IPS DF 6.9 (cell line): ENCODE data around the gene SRSF2.
"Not testable (repeated sequence)": the region's sequence is repeated elsewhere in the genome, so short reads cannot be mapped to it uniquely, and the experiment has no call there.

Source experiments
- DNase-seq: peaks from one replicate; pipeline ENCODE4 v3.0.0-alpha.2; 2013; ENCODE audit warnings: low read depth, low spot score
- H3K27ac ChIP-seq: one replicate; pipeline ENCODE4 v1.5.1; 2013; ENCODE audit warnings: low read length, control low read depth
- H3K27me3 ChIP-seq: 2 replicates; pipeline ENCODE4 v1.6.1; 2013; ENCODE audit warnings: mild to moderate bottlenecking, low read length; ENCODE audit not compliant: control insufficient read depth, insufficient read depth
- H3K36me3 ChIP-seq: 2 replicates; pipeline ENCODE4 v1.6.1; 2013; ENCODE audit warnings: low read length; ENCODE audit not compliant: control insufficient read depth, insufficient read depth
- H3K4me1 ChIP-seq: 2 replicates; pipeline ENCODE4 v1.6.1; 2013; ENCODE audit warnings: low read length; ENCODE audit not compliant: control insufficient read depth, insufficient read depth
- H3K4me3 ChIP-seq: 2 replicates; pipeline ENCODE4 v1.5.1; 2013; ENCODE audit warnings: mild to moderate bottlenecking, low read length
- H3K9me3 ChIP-seq: 2 replicates; pipeline ENCODE4 v1.6.1; 2013; ENCODE audit warnings: low read length, inconsistent platforms; ENCODE audit not compliant: control insufficient read depth, insufficient read depth
- WGBS: extraction: QIAGEN DNeasy Blood & Tissue Kit; methylation state at CpG from one replicate; pipeline ENCODE4 v1.1.7; 2013; ENCODE audit warnings: mixed read lengths, missing lambda C conversion rate; ENCODE audit not compliant: insufficient read length, insufficient coverage; 5-methylcytosine and 5-hydroxymethylcytosine counted together

Gene SRSF2

DNA sequence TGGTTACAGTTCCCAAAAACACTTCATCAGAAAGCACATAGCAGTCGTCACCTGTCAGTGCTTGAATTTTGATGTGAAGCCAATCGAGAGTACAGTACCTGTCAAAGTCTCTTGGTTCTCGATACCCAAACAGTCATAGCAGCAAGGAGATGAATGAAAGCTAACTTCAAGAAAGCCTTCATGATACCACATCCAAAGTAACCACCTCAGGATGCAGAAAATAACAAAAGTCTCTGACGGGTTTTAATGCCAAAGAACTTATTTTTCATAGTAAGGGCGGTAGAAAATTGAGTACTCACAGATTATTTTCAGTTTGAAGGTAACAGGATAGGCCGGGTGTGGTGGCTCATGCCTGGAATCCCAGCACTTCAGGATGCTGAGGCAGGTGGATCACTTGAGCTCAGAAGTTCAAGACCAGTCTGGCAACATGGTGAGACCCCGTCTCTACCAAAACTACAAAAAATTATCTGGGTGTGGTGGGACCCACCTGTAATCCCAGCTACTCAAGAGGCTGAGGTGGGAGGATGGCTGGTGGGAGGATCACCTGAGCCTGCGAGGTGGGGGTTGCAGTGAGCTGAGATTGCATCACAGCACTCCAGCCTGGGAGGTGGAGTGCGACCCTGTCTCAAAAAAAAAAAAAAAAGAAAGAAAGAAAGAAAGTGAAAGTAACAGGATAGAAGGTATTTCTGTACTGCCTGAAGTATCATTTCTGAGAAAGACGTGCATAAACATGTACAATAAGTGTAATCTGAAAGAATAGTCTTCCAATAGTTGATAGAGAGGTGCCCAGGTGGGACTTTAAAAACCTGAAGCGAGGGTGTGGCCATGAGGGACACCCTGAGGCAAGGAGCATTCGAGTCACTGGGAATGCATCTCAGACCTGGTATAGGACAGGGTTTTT is 16.2 kb upstream of the SRSF2 start:
- Histone ChIP-seq H3K4me1 (no peaks in the 10 kb centered on the region), H3K27ac (no peak overlapping the region), H3K9me3 (no peaks in the 10 kb centered on the region), H3K36me3 (no peaks in the 10 kb centered on the region), H3K4me3 (no peak overlapping the region), H3K27me3 (no peaks in the 10 kb centered on the region)
- no CpG with 5 or more reads among the region's 12 CpGs for WGBS
- DNase-seq = no peak

DNA sequence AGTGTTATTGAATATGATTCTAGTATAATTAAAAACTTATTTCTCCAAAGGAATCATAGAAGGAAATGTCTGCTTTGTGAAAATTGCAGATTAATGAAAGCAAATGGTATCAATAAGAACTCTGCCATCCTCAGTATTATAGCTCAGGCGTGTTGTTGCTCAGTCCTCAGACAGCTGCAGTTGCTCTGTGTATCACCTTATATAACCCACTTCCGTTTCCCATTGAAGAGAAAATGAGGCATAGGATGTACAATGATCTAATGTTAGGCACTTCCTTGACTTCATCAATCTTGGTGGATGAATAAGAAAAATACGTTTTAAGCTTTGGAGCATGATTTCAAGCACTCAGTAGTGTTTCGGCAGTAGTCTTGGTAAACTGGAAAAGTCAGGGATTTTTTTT is 14.9 kb upstream of the SRSF2 start:
- Histone ChIP-seq H3K4me3 (no peak overlapping the region), H3K27ac (no peak overlapping the region), H3K27me3 (no peaks in the 10 kb centered on the region), H3K9me3 (no peaks in the 10 kb centered on the region), H3K36me3 (no peaks in the 10 kb centered on the region), H3K4me1 (no peaks in the 10 kb centered on the region)
- WGBS = no CpG with 5 or more reads among the region's 4 CpGs
- DNase-seq = no peak

DNA sequence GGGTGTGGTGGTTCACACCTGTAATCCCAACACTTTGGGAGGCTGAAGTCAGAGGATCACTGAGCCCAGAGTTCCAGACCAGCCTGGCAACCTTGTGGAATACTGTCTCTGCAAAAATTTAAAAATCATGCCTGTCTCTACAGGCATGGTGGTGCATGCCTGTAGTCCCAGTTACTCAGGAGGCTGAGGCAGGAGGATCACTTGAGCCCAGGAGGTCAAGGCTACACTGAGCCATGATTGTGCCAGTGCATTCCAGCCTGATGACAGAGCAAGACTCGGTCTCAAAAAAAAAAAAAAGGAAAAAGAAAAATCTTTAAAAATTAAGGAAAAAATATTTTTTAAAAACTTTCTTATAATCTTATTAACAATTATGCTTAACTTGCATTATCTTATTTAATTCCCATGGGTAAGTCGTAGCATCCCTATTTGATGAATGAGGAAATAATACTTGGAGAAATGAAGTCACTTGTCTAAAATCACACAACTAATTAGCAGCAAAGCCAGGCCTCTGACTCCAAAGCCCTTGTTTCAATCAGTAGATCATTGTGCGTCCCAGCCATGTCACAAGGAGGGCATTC is 14.4 kb upstream of the SRSF2 start:
- Histone ChIP-seq H3K27me3 (no peaks in the 10 kb centered on the region), H3K36me3 (no peaks in the 10 kb centered on the region), H3K9me3 (no peaks in the 10 kb centered on the region), H3K27ac (no peak overlapping the region), H3K4me1 (no peaks in the 10 kb centered on the region), H3K4me3 (no peak overlapping the region)
- DNase-seq = no peak
- WGBS = no CpG with 5 or more reads among the region's 3 CpGs

DNA sequence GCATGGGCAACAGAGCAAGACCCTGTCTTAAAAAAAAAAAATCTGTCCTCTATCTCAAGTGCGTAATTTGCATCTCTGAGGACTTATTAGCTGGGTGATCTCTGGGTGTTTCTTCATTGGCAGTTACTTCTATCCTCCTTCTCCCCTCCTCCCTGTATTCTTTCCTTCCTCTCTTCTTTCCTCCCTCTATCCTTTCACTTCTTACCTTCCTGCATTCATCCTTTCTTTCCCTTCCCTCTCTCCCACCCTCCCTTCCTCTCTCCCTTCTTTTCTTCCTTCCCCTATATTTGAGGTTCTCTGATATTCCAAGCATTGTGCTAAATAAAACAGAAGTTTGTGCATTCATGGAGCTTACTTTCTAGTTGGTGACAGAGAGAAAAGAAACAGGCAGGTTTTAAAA is 11.5 kb upstream of the SRSF2 start:
- no peak for DNase-seq
- WGBS = no CpG with 5 or more reads among the region's 1 CpG
- Histone ChIP-seq H3K4me3 (no peak overlapping the region), H3K36me3 (peaks cover 5% of the 10 kb centered on the region; the same call in 1 of the 2 replicates), H3K9me3 (no peaks in the 10 kb centered on the region), H3K27ac (no peak overlapping the region), H3K4me1 (no peaks in the 10 kb centered on the region), H3K27me3 (no peaks in the 10 kb centered on the region)

DNA sequence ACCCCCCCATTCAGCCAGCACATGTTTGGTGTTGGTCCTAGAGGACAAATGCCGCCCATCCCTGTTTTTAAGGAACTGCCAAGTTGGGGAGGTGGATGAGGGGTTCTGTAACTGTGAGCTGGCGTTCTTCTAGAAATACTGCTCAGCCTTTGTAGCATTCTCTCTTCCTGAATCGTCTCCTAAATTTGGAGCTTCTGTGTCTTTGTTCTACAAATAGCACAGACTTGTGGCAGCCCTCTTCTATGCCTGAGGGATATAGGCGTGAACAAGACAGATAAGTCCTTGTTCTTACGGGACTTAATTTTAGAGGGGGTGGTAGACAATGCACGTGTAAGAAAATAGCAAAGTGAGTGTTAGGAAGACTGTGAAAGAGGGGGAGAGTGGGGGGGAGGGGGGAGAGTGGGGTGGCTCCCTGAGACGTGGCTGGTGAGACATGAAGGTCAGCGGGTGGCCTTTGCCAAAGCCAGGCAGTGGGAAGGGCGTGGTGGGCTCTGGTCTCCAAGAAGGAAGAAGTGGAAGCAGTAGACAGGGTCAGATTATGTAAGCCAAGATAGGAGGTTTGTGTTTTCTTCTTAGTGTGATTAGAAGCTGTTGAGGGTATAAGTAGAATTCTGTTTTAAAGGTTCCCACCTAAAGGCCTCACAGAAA is 10.7 kb upstream of the SRSF2 start:
- no peaks in the 10 kb centered on the region for H3K27me3 ChIP-seq
- H3K36me3 ChIP-seq = peaks cover 5% of the 10 kb centered on the region; the same call in 1 of the 2 replicates
- H3K9me3 ChIP-seq = no peaks in the 10 kb centered on the region
- WGBS = no CpG with 5 or more reads among the region's 9 CpGs
- no peaks in the 10 kb centered on the region for H3K4me1 ChIP-seq
- no peak for DNase-seq
- no peak overlapping the region for H3K4me3 ChIP-seq
- H3K27ac ChIP-seq = no peak overlapping the region

DNA sequence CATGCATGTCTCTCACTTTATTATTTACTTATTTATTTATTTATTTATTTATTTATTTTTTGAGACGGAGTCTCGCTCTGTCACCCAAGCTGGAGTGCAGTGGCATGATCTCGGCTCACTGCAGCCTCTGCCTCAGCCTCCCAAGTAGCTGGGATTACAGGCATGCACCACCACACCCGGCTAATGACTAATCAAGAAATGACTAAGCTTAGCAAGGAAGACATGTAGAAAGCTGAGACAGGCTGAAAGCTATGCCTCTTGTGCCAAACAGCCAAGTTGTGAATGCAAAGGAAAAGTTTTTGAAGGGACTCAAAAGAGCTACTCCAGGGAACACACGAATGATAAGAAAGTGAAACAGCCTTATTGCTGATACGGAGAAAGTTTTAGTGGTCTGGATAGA is 8.7 kb upstream of the SRSF2 start:
- DNase-seq, H3K27ac ChIP-seq, H3K36me3 ChIP-seq, H3K9me3 ChIP-seq, H3K4me3 ChIP-seq, H3K27me3 ChIP-seq, H3K4me1 ChIP-seq: not testable (repeated sequence)
- no CpG with 5 or more reads among the region's 6 CpGs for WGBS

DNA sequence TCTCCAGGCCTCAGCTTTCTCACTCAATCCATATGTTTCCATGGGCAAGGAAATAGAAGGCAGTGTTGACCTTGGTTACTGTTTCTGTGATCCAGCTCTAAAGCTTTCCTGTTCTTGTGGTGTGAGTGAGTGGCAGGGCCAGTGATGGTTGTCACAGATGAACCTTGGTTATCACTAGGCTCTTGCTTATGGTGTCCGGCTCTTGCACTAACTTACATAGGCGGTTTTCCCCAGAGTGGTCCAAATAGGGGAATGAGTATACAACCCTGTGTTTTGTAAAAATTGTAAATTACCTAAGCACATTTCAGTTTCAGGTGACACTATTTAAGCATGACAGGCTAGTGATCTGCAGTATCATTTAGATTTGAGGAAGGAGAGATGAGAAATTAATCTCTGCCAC is 7.6 kb upstream of the SRSF2 start:
- WGBS = no CpG with 5 or more reads among the region's 2 CpGs
- Histone ChIP-seq H3K36me3 (peaks cover 5% of the 10 kb centered on the region; the same call in 1 of the 2 replicates), H3K9me3 (no peaks in the 10 kb centered on the region), H3K4me3 (no peak overlapping the region), H3K4me1 (no peaks in the 10 kb centered on the region), H3K27me3 (no peaks in the 10 kb centered on the region), H3K27ac (no peak overlapping the region)
- DNase-seq = no peak

DNA sequence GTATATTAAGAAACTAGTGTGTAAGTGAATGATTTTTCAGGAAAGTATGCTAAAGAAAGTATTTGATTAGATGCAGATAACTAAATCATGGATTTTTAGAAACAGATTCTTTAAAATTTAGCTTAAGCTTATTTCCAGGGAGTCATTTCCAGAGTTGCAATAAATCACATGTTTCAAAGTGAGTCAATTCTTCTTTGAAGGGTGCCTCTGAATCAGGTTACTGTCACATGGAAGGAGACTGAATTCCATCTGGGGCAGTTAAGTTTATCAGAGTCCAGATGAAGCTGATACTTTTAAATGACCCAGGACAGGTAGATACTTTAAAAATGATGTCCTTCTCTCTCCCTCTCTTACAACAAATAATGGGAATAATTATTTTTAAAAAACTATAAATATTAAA is 5.8 kb upstream of the SRSF2 start:
- H3K4me1 ChIP-seq = no peaks in the 10 kb centered on the region
- H3K36me3 ChIP-seq = peaks cover 5% of the 10 kb centered on the region; the same call in 1 of the 2 replicates
- DNase-seq = no peak
- no peaks in the 10 kb centered on the region for H3K27me3 ChIP-seq
- H3K27ac ChIP-seq = no peak overlapping the region
- no peak overlapping the region for H3K4me3 ChIP-seq
- no peaks in the 10 kb centered on the region for H3K9me3 ChIP-seq

DNA sequence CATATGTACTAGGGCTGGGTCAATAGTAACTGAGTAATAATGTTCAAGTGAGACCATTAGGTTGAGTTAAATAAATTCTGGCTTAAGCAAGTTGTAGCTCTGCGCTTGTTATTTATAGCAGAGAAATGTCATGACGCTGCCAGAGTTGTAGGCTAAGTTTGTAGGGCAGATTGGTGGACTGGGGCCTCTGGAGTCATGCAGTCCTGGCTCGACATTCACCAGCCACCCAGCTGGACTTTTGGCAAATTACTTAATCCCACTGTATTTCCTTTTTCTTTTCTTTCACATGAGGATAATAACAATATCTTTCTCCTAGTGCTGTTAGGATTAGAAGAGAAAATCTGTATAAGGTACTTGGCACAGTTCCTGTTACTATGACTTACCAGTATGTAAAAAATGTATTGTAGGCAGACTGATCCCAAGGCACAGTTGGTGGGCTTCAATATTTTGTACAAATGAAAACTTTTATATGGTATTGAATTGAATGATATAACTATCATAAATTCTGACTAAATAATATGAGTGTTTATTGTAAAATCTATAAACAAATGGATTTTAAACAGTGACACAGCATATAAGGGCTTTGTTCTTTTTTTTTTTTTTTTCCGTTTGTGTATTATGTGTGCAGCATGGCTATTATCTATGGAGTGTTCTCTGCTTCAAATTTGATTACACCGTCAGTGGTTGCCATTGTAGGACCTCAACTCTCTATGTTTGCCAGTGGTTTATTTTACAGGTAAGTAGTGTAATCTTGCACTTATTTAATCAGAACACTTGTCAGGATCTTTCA is 3.4 kb upstream of the SRSF2 start:
- no peak overlapping the region for H3K27ac ChIP-seq
- H3K4me1 ChIP-seq = no peaks in the 10 kb centered on the region
- peaks cover 9% of the 10 kb centered on the region for H3K36me3 ChIP-seq
- no CpG with 5 or more reads among the region's 5 CpGs for WGBS
- no peak overlapping the region for H3K4me3 ChIP-seq
- H3K9me3 ChIP-seq = no peaks in the 10 kb centered on the region
- DNase-seq = no peak
- no peaks in the 10 kb centered on the region for H3K27me3 ChIP-seq

DNA sequence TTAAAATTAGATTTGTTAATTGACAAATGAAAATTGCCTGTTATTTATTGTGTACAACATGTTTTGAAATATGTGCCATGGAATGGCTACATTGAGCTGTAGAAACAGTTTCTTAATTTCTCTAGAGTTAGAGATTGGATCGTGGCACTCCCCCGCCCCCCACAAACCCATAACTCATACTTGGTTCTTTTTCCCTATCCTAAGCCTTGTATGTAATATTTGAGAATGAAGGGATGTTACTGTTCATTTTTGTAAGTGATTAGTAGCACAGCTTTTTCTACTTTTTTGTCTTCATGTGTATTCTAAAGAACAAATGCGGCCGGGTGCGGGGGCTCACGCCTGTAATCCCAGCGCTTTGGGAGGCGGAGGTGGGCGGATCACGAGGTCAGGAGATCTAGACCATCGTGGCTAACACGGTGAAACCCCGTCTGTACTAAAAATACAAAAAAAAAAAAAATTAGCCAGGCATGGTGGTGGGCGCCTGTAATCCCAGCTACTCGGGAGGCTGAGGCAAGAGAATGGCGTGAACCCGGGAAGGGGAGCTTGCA is 2.5 kb upstream of the SRSF2 start:
- no CpG with 5 or more reads among the region's 17 CpGs for WGBS
- not testable (repeated sequence) for H3K36me3 ChIP-seq, H3K4me3 ChIP-seq, H3K9me3 ChIP-seq, DNase-seq, H3K27me3 ChIP-seq, H3K4me1 ChIP-seq, H3K27ac ChIP-seq
